Calu3 (cell line): ENCODE measurements around the gene ANP32D. TPM values are rescaled to one million over a fixed set of nuclear protein-coding genes. Genes with fewer than 3 reads are reported as not detected.
"Not testable (repeated sequence)": the region's sequence is repeated elsewhere in the genome, so short reads cannot be mapped to it uniquely, and the experiment has no call there.

Source experiments
- BruUV-seq: library from RNA; stranded (reverse); fragments of 400-500 nt; replicated peaks from 2 replicates; lab custom pipeline; 2021; lab: Mats Ljungman, UMichigan
- CTCF ChIA-PET: fragments of 300-600 bp; sonication (Branson Sonifier 250); formaldehyde crosslinking; loops from one replicate; lab custom pipeline; 2022; ENCODE audit warnings: antibody characterized with exemption; lab: Charles Lee
- DNase-seq: peaks from one replicate; pipeline ENCODE4 v3.0.0; 2022
- H3K27ac Mint-ChIP-seq: one replicate; pipeline ENCODE4 v1.8.0; 2022; ENCODE audit warnings: mixed read lengths; ENCODE audit not compliant: unreplicated experiment
- H3K27me3 Mint-ChIP-seq: one replicate; pipeline ENCODE4 v1.8.0; 2022; ENCODE audit warnings: mixed read lengths; ENCODE audit not compliant: unreplicated experiment
- H3K36me3 Mint-ChIP-seq: one replicate; pipeline ENCODE4 v1.8.0; 2022; ENCODE audit warnings: mild to moderate bottlenecking, moderate library complexity, mixed read lengths; ENCODE audit not compliant: insufficient read depth, unreplicated experiment
- H3K4me1 Mint-ChIP-seq: one replicate; pipeline ENCODE4 v1.8.0; 2022; ENCODE audit warnings: mild to moderate bottlenecking, low read depth, mixed read lengths; ENCODE audit not compliant: unreplicated experiment
- H3K4me3 Mint-ChIP-seq: one replicate; pipeline ENCODE4 v1.8.0; 2022; ENCODE audit warnings: mild to moderate bottlenecking, low read depth, moderate library complexity, mixed read lengths; ENCODE audit not compliant: unreplicated experiment
- H3K9me3 Mint-ChIP-seq: one replicate; pipeline ENCODE4 v1.8.0; 2022; ENCODE audit warnings: low read depth, mixed read lengths; ENCODE audit not compliant: unreplicated experiment
- CTCF ChIP-seq: fragments of 200-600 bp; IDR thresholded peaks from one replicate; pipeline ENCODE4 v1.8.0; 2022; ENCODE audit warnings: antibody characterized with exemption; ENCODE audit not compliant: unreplicated experiment
- intact Hi-C: fragments of 100-400 bp; cut with micrococcal nuclease; formaldehyde crosslinking; loops from one replicate; pipeline ENCODE4 v1.10.0; 2022; ENCODE audit not compliant: unreplicated experiment
- total RNA-seq: library from RNA; stranded (reverse); gene quantifications from 2 replicates; pipeline ENCODE4 v1.2.3, GENCODE V29; 2022

Gene ANP32D
- total RNA-seq, 1 experiment from 2014 or later: not detected

GRCh38 chr12:48510111-48510510 is 37.8 kb downstream of the ANP32D start:
- H3K9me3 Mint-ChIP-seq: no peaks in the 10 kb centered on the region
- no peak overlapping the region for H3K27ac Mint-ChIP-seq
- H3K4me1 Mint-ChIP-seq: no peaks in the 10 kb centered on the region
- CTCF ChIA-PET: no interaction called here
- TF ChIP-seq CTCF: no peak
- DNase-seq: no peak
- intact Hi-C loops: no loop called here
- no peaks in the 10 kb centered on the region for H3K36me3 Mint-ChIP-seq
- H3K4me3 Mint-ChIP-seq: no peak overlapping the region
- no TSS peak for BruUV-seq
- H3K27me3 Mint-ChIP-seq: peaks cover 59% of the 10 kb centered on the region

- TF ChIP-seq CTCF: no peak
- no peak overlapping the region for H3K27ac Mint-ChIP-seq
- H3K9me3 Mint-ChIP-seq: no peaks in the 10 kb centered on the region
- no TSS peak for BruUV-seq
- intact Hi-C loops: no loop called here
- no peak overlapping the region for H3K4me3 Mint-ChIP-seq
- no peaks in the 10 kb centered on the region for H3K36me3 Mint-ChIP-seq
- no peaks in the 10 kb centered on the region for H3K4me1 Mint-ChIP-seq
- peaks cover 40% of the 10 kb centered on the region for H3K27me3 Mint-ChIP-seq
- CTCF ChIA-PET: no interaction called here
- no peak for DNase-seq
These were observed 40.5 kb downstream of the ANP32D start for GRCh38 chr12:48512855-48513254.

DNA sequence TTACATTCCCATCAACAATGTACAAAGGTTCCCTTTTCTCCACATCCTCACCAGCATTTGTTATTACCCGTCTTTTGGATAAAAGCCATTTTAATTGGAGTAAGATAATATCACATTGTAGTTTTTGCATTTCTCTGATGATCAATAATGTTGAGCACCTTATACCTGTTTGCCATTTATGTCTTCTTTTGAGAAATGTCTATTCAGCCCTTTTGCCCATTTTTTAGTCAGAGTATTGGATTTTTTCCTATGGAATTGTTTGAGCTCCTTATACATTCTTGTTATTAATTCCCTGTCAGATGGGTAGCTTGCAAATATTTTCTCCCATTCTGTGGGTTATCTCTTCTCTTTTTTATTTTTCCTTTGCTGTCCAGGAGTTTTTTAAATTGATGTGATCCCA is 42.4 kb downstream of the ANP32D start:
- TF ChIP-seq CTCF: no peak
- Mint-ChIP-seq H3K36me3 (no peaks in the 10 kb centered on the region), H3K4me1 (no peaks in the 10 kb centered on the region), H3K9me3 (no peaks in the 10 kb centered on the region), H3K27me3 (peaks cover 38% of the 10 kb centered on the region), H3K27ac (no peak overlapping the region), H3K4me3 (no peak overlapping the region)
- CTCF ChIA-PET: no interaction called here
- no TSS peak for BruUV-seq
- intact Hi-C loops: no loop called here
- DNase-seq: no peak

GRCh38 chr12:48520381-48520780 is 48.0 kb downstream of the ANP32D start:
- H3K27ac Mint-ChIP-seq, H3K4me1 Mint-ChIP-seq, H3K36me3 Mint-ChIP-seq, DNase-seq, CTCF ChIA-PET, intact Hi-C loops, H3K4me3 Mint-ChIP-seq, BruUV-seq, H3K9me3 Mint-ChIP-seq: not testable (repeated sequence)
- peaks cover 14% of the 10 kb centered on the region for H3K27me3 Mint-ChIP-seq

Other genes with a start within 250 kb of the ANP32D start
- gene ZNF641, start 121.6 kb upstream of the ANP32D start, total RNA-seq: 9.0 and 9.3 TPM in 2 replicates
- gene C12orf54, start 9.9 kb downstream of the ANP32D start, total RNA-seq: not detected in 2 replicates
- not detected in 2 replicates for gene OR8S1, start 53.1 kb downstream of the ANP32D start, total RNA-seq
- not detected in 2 replicates for gene LALBA, start 97.5 kb downstream of the ANP32D start, total RNA-seq
- 23.3 and 26.2 TPM in 2 replicates for gene KANSL2, start 209.7 kb downstream of the ANP32D start, total RNA-seq
- 34.7 and 36.0 TPM in 2 replicates for gene CCNT1, start 244.1 kb downstream of the ANP32D start, total RNA-seq